Panc1 (cell line): ENCODE results near the gene HBEGF. TPM values are rescaled to one million over a fixed set of nuclear protein-coding genes. Genes with fewer than 3 reads are reported as not detected.
A peak's percentile ranks its signal among the peaks of the same experiment; 100 is the strongest.
"Not testable (repeated sequence)": the region's sequence is repeated elsewhere in the genome, so short reads cannot be mapped to it uniquely, and the experiment has no call there.

Source experiments
- ATAC-seq: fragments of 200-7000 bp; cut with Tn5 transposase; 2 replicates; pipeline ENCODE4 v1.9.1; 2020; ENCODE audit warnings: mild to moderate bottlenecking, moderate library complexity
- BruUV-seq: library from RNA; stranded (reverse); fragments of 400-500 nt; replicated peaks from 2 replicates; lab custom pipeline; 2021; lab: Mats Ljungman, UMichigan
- CTCF ChIA-PET: fragments of 300-600 bp; sonication (Branson Sonifier 250); formaldehyde crosslinking; loops from one replicate; lab custom pipeline; 2022; ENCODE audit warnings: antibody characterized with exemption; lab: Charles Lee
- POLR2A ChIA-PET: fragments of 300-600 bp; sonication (Branson Sonifier 250); formaldehyde crosslinking; loops from one replicate; lab custom pipeline; 2022; ENCODE audit warnings: antibody characterized with exemption; lab: Charles Lee
- DNase-seq: peaks from one replicate; pipeline ENCODE4 v3.0.0-alpha.2; 2010; ENCODE audit warnings: low read depth, low spot score
- H3K27ac ChIP-seq: 2 replicates; pipeline ENCODE4 v1.5.1; 2011; ENCODE audit warnings: mild to moderate bottlenecking, low read length, inconsistent platforms
- H3K27me3 ChIP-seq: fragments of 200-500 bp; sonication (Bioruptor generic); 2 replicates; pipeline ENCODE4 v1.6.0; 2014; ENCODE audit warnings: low read length, inconsistent platforms; ENCODE audit not compliant: control insufficient read depth, insufficient read depth
- H3K36me3 ChIP-seq: fragments of 200-500 bp; sonication (Bioruptor generic); 2 replicates; pipeline ENCODE4 v1.5.1; 2014; ENCODE audit warnings: inconsistent platforms, mild to moderate bottlenecking, low read length, moderate library complexity; ENCODE audit not compliant: control insufficient read depth, insufficient read depth
- H3K4me1 ChIP-seq: 2 replicates; pipeline ENCODE4 v1.5.1; 2011; ENCODE audit warnings: inconsistent platforms, mild to moderate bottlenecking, low read length, moderate library complexity; ENCODE audit not compliant: control insufficient read depth, insufficient read depth
- H3K4me3 ChIP-seq, 2 experiments: 2 replicates each; pipeline ENCODE4 v1.5.1; 2011 to 2012; ENCODE audit warnings: low read depth in 2 of 2, low read length in 2 of 2, mild to moderate bottlenecking in 2 of 2, inconsistent platforms in 1 of 2, moderate library complexity in 1 of 2
- H3K9me3 ChIP-seq: fragments of 200-500 bp; sonication (Bioruptor generic); 2 replicates; pipeline ENCODE4 v1.5.1; 2014; ENCODE audit warnings: low read depth, mild to moderate bottlenecking, inconsistent platforms, low read length, moderate library complexity; ENCODE audit not compliant: control insufficient read depth, insufficient read depth
- POLR2AphosphoS5 ChIP-seq: IDR thresholded peaks from 2 replicates; pipeline ENCODE4 v1.6.1; 2012; ENCODE audit warnings: mild to moderate bottlenecking, low read depth, low read length, moderate library complexity
- SIN3A ChIP-seq: IDR thresholded peaks from 2 replicates; pipeline ENCODE4 v1.6.1; 2012; ENCODE audit warnings: low read depth, mild to moderate bottlenecking, low read length, moderate library complexity, borderline replicate concordance; ENCODE audit not compliant: insufficient read depth
- TCF7L2 ChIP-seq: IDR thresholded peaks from 2 replicates; pipeline ENCODE4 v1.6.1; 2011; ENCODE audit warnings: mild to moderate bottlenecking, low read depth, low read length, inconsistent platforms
- in situ Hi-C: cut with HindIII; loops from 2 replicates; pipeline ENCODE4 v1.10.0; 2016; ENCODE audit warnings: low sequenced_read_pairs, low pct_unique_long_range_greater_than_20kb
- intact Hi-C: fragments of 100-400 bp; cut with micrococcal nuclease; formaldehyde crosslinking; loops from one replicate; pipeline ENCODE4 v1.10.0; 2022; ENCODE audit not compliant: unreplicated experiment
- total RNA-seq: library from RNA; stranded (reverse); gene quantifications from one replicate; pipeline ENCODE4 v1.2.1, GENCODE V29; 2021; ENCODE audit not compliant: unreplicated experiment
- TF ChIP-seq, protein P1 (sequence below): fragments of 450-650 bp; IDR thresholded peaks from 2 replicates; pipeline ENCODE4 v1.5.1; 2017; ENCODE audit warnings: mild to moderate bottlenecking
- TF ChIP-seq, protein P2 (sequence below), 2 experiments: IDR thresholded peaks; 2 replicates each; pipeline ENCODE4 v1.6.1; 2011 to 2012; ENCODE audit warnings: low read depth in 2 of 2, control low read depth in 1 of 2, low read length in 1 of 2, mild to moderate bottlenecking in 1 of 2, moderate library complexity in 1 of 2; ENCODE audit not compliant: insufficient read depth in 1 of 2

HBEGF gene
- total RNA-seq, 1 experiment from 2014 or later = 5.0 TPM

GRCh38 chr5:140345919-140346347 is 470 bp downstream of the HBEGF start:
- in situ Hi-C loops (no loop called here), intact Hi-C loops (loop anchor here (2.0 kb wide), 1 partner anchor 43 kb away; the partner anchor contains the start of gene PFDN1)
- Histone ChIP-seq H3K9me3 (no peaks in the 10 kb centered on the region), H3K36me3 (no peaks in the 10 kb centered on the region), H3K4me3 (peak overlapping the region; percentile 63 to 68), H3K27ac (peak overlapping the region; percentile 63; the same call in 1 of the 2 replicates), H3K27me3 (no peaks in the 10 kb centered on the region), H3K4me1 (peaks cover 14% of the 10 kb centered on the region)
- DNase-seq (peak; percentile 33), ATAC-seq (peak; percentile 66)
- ChIA-PET CTCF (interaction anchor here (0.6 to 5.1 kb wide), 17 partner anchors 9 to 244 kb away, joined by 3 to 79 read pairs (median 5); partner anchors contain the start of gene PFDN1), POLR2A (interaction anchor here (0.6 to 0.7 kb wide), 3 partner anchors 13 to 171 kb away, joined by 3 to 4 read pairs (median 3); partner anchors contain the start of gene CYSTM1)
- TSS peak; percentile 76 for BruUV-seq
- TF ChIP-seq SIN3A (no peak), POLR2AphosphoS5 (no peak), TCF7L2 (no peak)
- TF ChIP-seq, protein P1, sequence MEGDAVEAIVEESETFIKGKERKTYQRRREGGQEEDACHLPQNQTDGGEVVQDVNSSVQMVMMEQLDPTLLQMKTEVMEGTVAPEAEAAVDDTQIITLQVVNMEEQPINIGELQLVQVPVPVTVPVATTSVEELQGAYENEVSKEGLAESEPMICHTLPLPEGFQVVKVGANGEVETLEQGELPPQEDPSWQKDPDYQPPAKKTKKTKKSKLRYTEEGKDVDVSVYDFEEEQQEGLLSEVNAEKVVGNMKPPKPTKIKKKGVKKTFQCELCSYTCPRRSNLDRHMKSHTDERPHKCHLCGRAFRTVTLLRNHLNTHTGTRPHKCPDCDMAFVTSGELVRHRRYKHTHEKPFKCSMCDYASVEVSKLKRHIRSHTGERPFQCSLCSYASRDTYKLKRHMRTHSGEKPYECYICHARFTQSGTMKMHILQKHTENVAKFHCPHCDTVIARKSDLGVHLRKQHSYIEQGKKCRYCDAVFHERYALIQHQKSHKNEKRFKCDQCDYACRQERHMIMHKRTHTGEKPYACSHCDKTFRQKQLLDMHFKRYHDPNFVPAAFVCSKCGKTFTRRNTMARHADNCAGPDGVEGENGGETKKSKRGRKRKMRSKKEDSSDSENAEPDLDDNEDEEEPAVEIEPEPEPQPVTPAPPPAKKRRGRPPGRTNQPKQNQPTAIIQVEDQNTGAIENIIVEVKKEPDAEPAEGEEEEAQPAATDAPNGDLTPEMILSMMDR = peak; percentile 81
- TF ChIP-seq, protein P2, sequence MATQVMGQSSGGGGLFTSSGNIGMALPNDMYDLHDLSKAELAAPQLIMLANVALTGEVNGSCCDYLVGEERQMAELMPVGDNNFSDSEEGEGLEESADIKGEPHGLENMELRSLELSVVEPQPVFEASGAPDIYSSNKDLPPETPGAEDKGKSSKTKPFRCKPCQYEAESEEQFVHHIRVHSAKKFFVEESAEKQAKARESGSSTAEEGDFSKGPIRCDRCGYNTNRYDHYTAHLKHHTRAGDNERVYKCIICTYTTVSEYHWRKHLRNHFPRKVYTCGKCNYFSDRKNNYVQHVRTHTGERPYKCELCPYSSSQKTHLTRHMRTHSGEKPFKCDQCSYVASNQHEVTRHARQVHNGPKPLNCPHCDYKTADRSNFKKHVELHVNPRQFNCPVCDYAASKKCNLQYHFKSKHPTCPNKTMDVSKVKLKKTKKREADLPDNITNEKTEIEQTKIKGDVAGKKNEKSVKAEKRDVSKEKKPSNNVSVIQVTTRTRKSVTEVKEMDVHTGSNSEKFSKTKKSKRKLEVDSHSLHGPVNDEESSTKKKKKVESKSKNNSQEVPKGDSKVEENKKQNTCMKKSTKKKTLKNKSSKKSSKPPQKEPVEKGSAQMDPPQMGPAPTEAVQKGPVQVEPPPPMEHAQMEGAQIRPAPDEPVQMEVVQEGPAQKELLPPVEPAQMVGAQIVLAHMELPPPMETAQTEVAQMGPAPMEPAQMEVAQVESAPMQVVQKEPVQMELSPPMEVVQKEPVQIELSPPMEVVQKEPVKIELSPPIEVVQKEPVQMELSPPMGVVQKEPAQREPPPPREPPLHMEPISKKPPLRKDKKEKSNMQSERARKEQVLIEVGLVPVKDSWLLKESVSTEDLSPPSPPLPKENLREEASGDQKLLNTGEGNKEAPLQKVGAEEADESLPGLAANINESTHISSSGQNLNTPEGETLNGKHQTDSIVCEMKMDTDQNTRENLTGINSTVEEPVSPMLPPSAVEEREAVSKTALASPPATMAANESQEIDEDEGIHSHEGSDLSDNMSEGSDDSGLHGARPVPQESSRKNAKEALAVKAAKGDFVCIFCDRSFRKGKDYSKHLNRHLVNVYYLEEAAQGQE (IDR thresholded peaks at IDR 0.05; ENCODE audit: insufficient read depth in 1 of 2, low read depth in 2 of 2, low read length in 1 of 2) = no peak

GRCh38 chr5:140344683-140345423 is 1.6 kb downstream of the HBEGF start:
- DNase-seq = no peak
- Histone ChIP-seq H3K36me3 (no peaks in the 10 kb centered on the region), H3K4me3 (peak overlapping the region; percentile 63 to 68), H3K9me3 (no peaks in the 10 kb centered on the region), H3K27me3 (no peaks in the 10 kb centered on the region), H3K27ac (no peak overlapping the region; the same call in 1 of the 2 replicates), H3K4me1 (peaks cover 14% of the 10 kb centered on the region)
- no peak for ATAC-seq
- no TSS peak for BruUV-seq
- TF ChIP-seq POLR2AphosphoS5 (no peak), TCF7L2 (no peak), SIN3A (no peak)
- TF ChIP-seq, protein P2 (IDR thresholded peaks at IDR 0.05; ENCODE audit: insufficient read depth in 1 of 2, low read depth in 2 of 2, low read length in 1 of 2) = no peak
- TF ChIP-seq, protein P1 = no peak
- in situ Hi-C loops = no loop called here
- POLR2A ChIA-PET = no interaction called here
- CTCF ChIA-PET = interaction anchor here (0.6 to 5.1 kb wide), 8 partner anchors 8 to 157 kb away, joined by 4 to 79 read pairs (median 6); partner anchors contain the start of gene PFDN1
- intact Hi-C loops = no loop called here

DNA sequence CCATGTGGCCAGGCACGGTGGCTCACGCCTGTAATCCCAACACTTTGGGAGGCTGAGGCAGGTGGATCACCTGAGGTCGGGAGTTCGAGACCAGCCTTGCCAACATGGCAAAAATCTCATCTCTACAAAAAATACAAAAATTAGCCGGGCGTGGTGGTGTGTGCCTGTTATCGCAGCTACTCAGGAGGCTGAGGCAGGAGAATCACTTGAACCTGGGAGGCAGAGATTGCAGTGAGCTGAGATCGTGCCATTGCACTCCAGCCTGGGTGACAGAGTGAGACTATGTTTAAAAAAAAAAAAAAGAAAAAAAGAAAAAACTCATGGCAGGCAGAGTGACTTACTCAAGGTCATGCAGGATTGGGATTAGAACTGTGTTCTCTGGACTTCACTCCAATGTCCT is 2.6 kb downstream of the HBEGF start:
- ATAC-seq, H3K27ac ChIP-seq, H3K4me3 ChIP-seq, BruUV-seq, H3K27me3 ChIP-seq, intact Hi-C loops, in situ Hi-C loops, H3K9me3 ChIP-seq, H3K36me3 ChIP-seq, DNase-seq, POLR2A ChIA-PET: not testable (repeated sequence)
- CTCF ChIA-PET = interaction anchor here (5.1 kb wide), 1 partner anchor 100 kb away, joined by 79 read pairs; no protein-coding TSS in a partner anchor
- peaks cover 14% of the 10 kb centered on the region for H3K4me1 ChIP-seq
